Adrenal gland (tissue), 5 donors: ENCODE results near the gene FMNL3.

Experiments used
- CTCF ChIP-seq, 6 experiments: fragments of 450-650 bp in 4 of 6; fragments of 200-600 bp in 2 of 6; sonication (generic) in 1 of 6; IDR thresholded peaks; 1 replicate in 5 of 6; 2 replicates in 1 of 6; pipeline versions ENCODE4 v1.5.1 to v1.8.0; 2016 to 2021; ENCODE audit warnings: antibody characterized with exemption in 6 of 6, mild to moderate bottlenecking in 2 of 6, moderate library complexity in 1 of 6
- POLR2A ChIP-seq, 2 donors: fragments of 450-650 bp; IDR thresholded peaks; one replicate each; pipeline ENCODE4 v1.6.1; 2017; ENCODE audit warnings: antibody characterized with exemption in 2 of 2, mild to moderate bottlenecking in 2 of 2, moderate library complexity in 1 of 2
- donor health status: DM: no; HTN: no; CAD: no.

GRCh38 chr12:49662998-49663843 is 44.0 kb downstream of the FMNL3 start:
- TF ChIP-seq CTCF (IDR thresholded peaks at IDR 0.05): no peak
- no peak for TF ChIP-seq POLR2A (IDR thresholded peaks at IDR 0.05)
